Endothelial cell (in vitro differentiated cells): ENCODE results near the gene KSR2. TPM values are rescaled to one million over a fixed set of nuclear protein-coding genes. Genes with fewer than 3 reads are reported as not detected.

Experiments used
- DNase-seq: peaks from one replicate; pipeline ENCODE4 v3.0.0; 2021; ENCODE audit warnings: low spot score
- H3K27ac Mint-ChIP-seq: one replicate; pipeline ENCODE4 v1.8.0; 2021; ENCODE audit warnings: mixed read lengths, inconsistent platforms; ENCODE audit not compliant: unreplicated experiment
- H3K27me3 Mint-ChIP-seq: one replicate; pipeline ENCODE4 v1.8.0; 2021; ENCODE audit warnings: mild to moderate bottlenecking, moderate library complexity, mixed read lengths, inconsistent platforms; ENCODE audit not compliant: unreplicated experiment
- H3K36me3 Mint-ChIP-seq: one replicate; pipeline ENCODE4 v1.8.0; 2021; ENCODE audit warnings: mild to moderate bottlenecking, low read depth, mixed read lengths, inconsistent platforms; ENCODE audit not compliant: unreplicated experiment
- H3K4me1 Mint-ChIP-seq: one replicate; pipeline ENCODE4 v1.8.0; 2021; ENCODE audit warnings: mild to moderate bottlenecking, mixed read lengths, inconsistent platforms; ENCODE audit not compliant: unreplicated experiment
- H3K4me3 Mint-ChIP-seq: one replicate; pipeline ENCODE4 v1.8.0; 2021; ENCODE audit warnings: mild to moderate bottlenecking, mixed read lengths, inconsistent platforms; ENCODE audit not compliant: unreplicated experiment
- H3K9me3 Mint-ChIP-seq: one replicate; pipeline ENCODE4 v1.8.0; 2021; ENCODE audit warnings: mixed read lengths, inconsistent platforms; ENCODE audit not compliant: unreplicated experiment
- total RNA-seq: library from RNA; stranded (reverse); fragmentation: NEBNext Ultra II Directional; extraction: Animal tissue kit (Norgen Biotek cat#: 25700); gene quantifications from one replicate; pipeline ENCODE4 v1.2.1, GENCODE V29; 2021; ENCODE audit not compliant: unreplicated experiment
- TF ChIP-seq, protein P1 (sequence below): fragments of 200-600 bp; sonication (generic); IDR thresholded peaks from one replicate; pipeline ENCODE4 v1.5.0; 2021; ENCODE audit warnings: antibody characterized with exemption; ENCODE audit not compliant: unreplicated experiment

Gene KSR2
- total RNA-seq, 1 donor from 2014 or later, result 0.05 TPM

DNA sequence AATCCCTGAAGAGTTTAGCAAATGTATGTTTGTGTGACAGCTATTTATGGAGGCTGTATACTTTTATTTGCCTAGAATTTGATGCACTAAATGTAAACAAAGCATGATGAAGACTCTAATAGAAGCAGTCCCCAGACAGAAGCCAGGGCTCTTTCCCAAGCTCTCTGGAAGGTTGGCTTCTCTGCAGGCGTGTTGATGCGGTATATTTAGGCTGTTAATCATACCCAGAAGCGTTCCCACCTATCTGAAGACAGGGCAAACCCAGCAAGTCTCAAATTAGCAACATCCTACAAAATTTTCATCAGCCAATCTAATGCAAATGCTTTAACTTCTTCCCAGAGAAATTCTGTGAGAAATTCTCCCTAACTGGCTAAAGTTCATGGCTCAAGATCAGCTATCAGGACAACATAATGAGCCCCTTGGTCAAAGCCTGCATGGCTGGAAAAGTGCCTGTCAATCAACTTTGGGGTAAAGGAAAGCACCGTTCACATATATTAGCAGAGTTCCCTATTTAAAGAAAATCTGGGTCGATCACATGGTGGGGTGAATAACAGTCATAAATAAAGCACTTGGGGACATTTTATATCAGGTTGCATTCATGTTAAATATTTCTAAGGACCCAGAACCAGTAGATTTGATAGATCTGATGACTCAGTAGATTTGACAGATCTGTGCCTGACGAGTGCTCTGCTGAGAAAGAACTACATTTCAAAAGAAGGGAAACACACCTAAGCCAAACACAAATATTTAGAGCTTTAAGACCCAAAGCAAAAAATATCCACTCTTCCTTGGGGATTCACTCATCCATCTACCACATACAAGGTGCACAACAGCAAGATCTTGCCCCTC is 46.6 kb downstream of the KSR2 start:
- Mint-ChIP-seq H3K9me3 (no peaks in the 10 kb centered on the region), H3K27ac (no peak overlapping the region), H3K27me3 (no peaks in the 10 kb centered on the region), H3K36me3 (no peaks in the 10 kb centered on the region), H3K4me3 (no peak overlapping the region), H3K4me1 (no peaks in the 10 kb centered on the region)
- TF ChIP-seq, protein P1, sequence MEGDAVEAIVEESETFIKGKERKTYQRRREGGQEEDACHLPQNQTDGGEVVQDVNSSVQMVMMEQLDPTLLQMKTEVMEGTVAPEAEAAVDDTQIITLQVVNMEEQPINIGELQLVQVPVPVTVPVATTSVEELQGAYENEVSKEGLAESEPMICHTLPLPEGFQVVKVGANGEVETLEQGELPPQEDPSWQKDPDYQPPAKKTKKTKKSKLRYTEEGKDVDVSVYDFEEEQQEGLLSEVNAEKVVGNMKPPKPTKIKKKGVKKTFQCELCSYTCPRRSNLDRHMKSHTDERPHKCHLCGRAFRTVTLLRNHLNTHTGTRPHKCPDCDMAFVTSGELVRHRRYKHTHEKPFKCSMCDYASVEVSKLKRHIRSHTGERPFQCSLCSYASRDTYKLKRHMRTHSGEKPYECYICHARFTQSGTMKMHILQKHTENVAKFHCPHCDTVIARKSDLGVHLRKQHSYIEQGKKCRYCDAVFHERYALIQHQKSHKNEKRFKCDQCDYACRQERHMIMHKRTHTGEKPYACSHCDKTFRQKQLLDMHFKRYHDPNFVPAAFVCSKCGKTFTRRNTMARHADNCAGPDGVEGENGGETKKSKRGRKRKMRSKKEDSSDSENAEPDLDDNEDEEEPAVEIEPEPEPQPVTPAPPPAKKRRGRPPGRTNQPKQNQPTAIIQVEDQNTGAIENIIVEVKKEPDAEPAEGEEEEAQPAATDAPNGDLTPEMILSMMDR, result no peak
- no peak for DNase-seq

DNA sequence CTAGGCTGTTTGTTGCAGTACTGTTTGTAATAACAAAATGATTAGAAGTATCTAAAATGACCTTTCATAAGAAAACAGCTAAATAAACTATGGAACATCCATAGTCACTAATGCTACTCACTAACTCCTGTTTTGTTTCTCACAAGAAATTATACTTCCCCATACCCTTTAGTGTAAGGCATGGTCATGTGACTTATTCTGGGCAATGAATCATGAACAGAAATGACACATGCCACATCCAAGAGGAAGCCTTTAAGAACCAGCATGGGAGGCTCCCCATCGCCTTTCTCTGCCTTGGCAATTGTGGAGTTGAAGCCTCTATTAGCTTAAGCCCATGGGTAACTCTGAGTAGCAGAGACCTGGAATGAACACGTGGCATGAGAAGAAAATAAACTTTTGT is 49.3 kb downstream of the KSR2 start:
- Mint-ChIP-seq H3K9me3 (no peaks in the 10 kb centered on the region), H3K36me3 (no peaks in the 10 kb centered on the region), H3K4me3 (no peak overlapping the region), H3K27ac (no peak overlapping the region), H3K4me1 (peaks cover 3% of the 10 kb centered on the region), H3K27me3 (peaks cover 4% of the 10 kb centered on the region)
- TF ChIP-seq, protein P1, result no peak
- no peak for DNase-seq

DNA sequence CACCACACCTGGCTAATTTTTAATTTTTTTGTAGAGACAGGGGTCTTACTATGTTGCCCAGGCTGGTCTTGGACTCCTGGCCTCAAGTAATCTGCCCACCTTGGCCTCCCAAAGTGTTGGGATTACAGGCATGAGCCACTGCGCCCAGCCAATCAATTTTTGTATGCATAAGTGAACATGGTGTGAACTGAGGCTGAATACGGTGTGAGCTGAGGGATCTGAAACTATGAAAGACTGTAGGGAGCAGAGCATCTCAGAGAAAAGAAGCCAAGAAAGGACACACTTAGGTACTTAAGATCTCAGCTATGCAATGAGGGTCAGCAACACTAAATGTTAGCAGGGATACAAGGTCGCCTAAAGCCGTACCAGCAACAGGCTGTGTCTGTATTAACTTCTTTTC is 54.1 kb downstream of the KSR2 start:
- Mint-ChIP-seq H3K27ac (no peak overlapping the region), H3K4me1 (peaks cover 5% of the 10 kb centered on the region), H3K36me3 (peaks cover 4% of the 10 kb centered on the region), H3K9me3 (no peaks in the 10 kb centered on the region), H3K27me3 (peaks cover 4% of the 10 kb centered on the region), H3K4me3 (no peak overlapping the region)
- DNase-seq, result no peak
- TF ChIP-seq, protein P1, result no peak

DNA sequence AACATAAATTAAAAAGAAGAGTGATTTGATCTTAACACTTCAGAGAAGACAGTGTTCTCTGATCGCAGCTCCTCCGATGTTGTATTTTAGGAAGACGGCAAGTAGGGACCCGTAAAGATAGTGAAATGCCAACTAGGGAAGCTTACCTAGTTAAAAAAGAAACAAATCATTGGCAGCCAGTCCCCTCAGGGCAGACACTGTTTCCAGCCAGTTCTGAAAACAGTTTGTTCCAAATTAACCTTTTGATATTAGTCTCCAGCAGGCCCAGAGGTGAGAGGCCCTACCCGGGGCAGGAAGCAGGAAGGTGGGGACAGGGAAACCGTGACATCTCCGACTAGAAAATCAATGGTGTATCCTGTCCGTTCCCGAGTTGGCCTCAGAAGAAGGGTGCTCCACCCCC is 56.0 kb downstream of the KSR2 start:
- H3K27ac Mint-ChIP-seq, result no peak overlapping the region
- H3K27me3 Mint-ChIP-seq, result peaks cover 4% of the 10 kb centered on the region
- H3K4me1 Mint-ChIP-seq, result peaks cover 5% of the 10 kb centered on the region
- peaks cover 4% of the 10 kb centered on the region for H3K36me3 Mint-ChIP-seq
- H3K4me3 Mint-ChIP-seq, result no peak overlapping the region
- no peaks in the 10 kb centered on the region for H3K9me3 Mint-ChIP-seq
- no peak for DNase-seq
- TF ChIP-seq, protein P1, result no peak

DNA sequence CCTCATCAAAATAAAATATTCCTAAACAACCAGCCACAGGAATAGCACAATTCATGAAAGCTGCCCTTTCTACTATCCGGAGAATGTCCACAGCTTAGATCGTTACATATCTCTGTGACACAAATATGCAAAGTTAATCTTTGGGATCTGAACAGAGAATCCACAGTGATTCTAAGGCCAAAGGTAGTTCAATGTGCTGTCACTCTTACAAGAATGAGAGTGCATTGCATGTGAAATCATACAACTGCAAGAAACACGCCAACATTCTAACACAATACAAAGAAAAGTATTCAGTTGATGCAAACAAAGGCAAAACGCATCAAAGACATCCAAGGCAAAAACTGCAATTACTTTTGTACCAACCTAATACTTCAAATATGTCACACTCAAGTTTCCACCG is 60.4 kb downstream of the KSR2 start:
- TF ChIP-seq, protein P1, result no peak
- H3K27me3 Mint-ChIP-seq, result no peaks in the 10 kb centered on the region
- H3K36me3 Mint-ChIP-seq, result peaks cover 3% of the 10 kb centered on the region
- peaks cover 2% of the 10 kb centered on the region for H3K4me1 Mint-ChIP-seq
- no peak overlapping the region for H3K4me3 Mint-ChIP-seq
- H3K27ac Mint-ChIP-seq, result no peak overlapping the region
- no peaks in the 10 kb centered on the region for H3K9me3 Mint-ChIP-seq
- DNase-seq, result no peak
